HG02852 (cell line): ENCODE measurements around the gene TCF12.

Source experiments
- ATAC-seq: cut with Tn5 transposase; IDR thresholded peaks from one replicate; pipeline ENCODE4 v1.9.1; 2021; ENCODE audit warnings: mild to moderate bottlenecking, moderate library complexity; ENCODE audit not compliant: unreplicated experiment

The TCF12 gene

GRCh38 chr15:57015360-57015759, 96.9 kb downstream of the TCF12 start:
- ATAC-seq: no peak

- no peak for ATAC-seq
Observed at GRCh38 chr15:57015897-57016296, 97.5 kb downstream of the TCF12 start.

GRCh38 chr15:57017024-57017423, 98.6 kb downstream of the TCF12 start:
- ATAC-seq: no peak

- ATAC-seq: no peak
Observed at GRCh38 chr15:57018151-57018550, 99.7 kb downstream of the TCF12 start.

GRCh38 chr15:57019496-57020160, 101.2 kb downstream of the TCF12 start:
- no peak for ATAC-seq

GRCh38 chr15:57025264-57025926, 107.0 kb downstream of the TCF12 start:
- ATAC-seq: no peak

DNA sequence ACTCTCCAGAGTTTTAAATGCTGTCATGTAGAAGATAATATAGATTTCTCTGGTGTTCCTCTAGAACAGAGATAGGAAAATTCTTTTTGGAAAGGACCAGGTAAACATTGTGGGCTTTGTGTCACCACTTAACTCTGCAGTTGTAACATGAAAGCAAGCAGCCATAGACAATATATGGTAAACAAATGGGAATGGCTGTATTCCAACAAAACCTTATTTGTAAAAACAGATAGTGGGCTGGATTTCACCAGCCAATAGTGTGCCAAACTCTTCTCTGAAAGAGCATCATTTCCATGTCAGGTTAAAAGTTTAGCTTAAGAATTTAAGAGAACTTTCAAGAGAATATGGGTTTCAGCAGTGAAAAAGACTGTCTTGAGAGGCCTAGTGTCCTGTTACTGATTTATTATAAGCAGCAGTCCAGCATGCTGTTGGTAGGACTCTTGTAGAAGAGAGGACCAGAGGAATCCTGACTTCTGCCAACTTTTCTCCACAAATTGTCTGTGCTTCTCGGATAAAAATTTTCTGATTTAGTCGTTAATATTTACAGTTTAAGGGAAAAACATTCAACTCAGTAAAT, 107.7 kb downstream of the TCF12 start:
- no peak for ATAC-seq

GRCh38 chr15:57027596-57027995, 109.2 kb downstream of the TCF12 start:
- ATAC-seq: no peak

DNA sequence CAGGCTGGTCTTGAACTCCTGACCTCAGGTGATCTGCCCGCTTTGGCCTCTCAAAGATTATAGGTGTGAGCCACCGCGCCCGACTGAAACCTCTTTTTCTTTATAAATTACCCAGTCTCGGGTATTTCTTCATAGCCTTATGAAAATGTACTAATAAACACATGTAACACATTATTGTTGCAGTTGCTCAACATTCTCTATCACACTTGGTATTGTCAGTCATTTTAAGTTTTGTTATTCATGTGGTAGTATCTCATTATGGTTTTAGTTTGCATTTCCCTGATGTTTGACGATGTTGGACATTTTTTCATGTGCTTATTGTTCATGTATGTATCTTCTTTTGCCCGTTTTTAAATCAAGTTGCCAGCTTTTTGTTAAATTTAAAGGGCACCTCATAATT, 109.7 kb downstream of the TCF12 start:
- no peak for ATAC-seq

- ATAC-seq: no peak
Observed at GRCh38 chr15:57030011-57030410, 111.6 kb downstream of the TCF12 start.

GRCh38 chr15:57031082-57031481, 112.6 kb downstream of the TCF12 start:
- no peak for ATAC-seq

GRCh38 chr15:57031605-57032004, 113.2 kb downstream of the TCF12 start:
- ATAC-seq: no peak

DNA sequence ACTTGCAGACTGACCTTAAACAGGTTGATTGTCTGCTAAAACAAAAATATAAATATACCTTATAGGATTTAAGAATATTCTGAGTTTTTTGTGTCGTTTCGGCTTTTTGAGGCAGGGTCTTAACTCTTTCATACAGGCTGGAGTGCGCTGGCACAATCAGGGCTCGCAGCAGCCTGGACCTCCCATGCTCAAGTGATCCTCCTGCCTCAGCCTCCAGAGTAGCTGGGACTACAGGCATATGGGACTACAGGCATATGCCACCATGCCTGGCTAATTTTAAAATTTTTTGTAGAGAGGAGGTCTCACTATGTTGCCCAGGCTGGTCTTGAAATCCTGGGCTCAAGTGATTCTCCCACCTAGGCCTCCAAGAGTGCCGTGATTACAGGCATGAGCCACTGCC, 113.9 kb downstream of the TCF12 start:
- no peak for ATAC-seq

DNA sequence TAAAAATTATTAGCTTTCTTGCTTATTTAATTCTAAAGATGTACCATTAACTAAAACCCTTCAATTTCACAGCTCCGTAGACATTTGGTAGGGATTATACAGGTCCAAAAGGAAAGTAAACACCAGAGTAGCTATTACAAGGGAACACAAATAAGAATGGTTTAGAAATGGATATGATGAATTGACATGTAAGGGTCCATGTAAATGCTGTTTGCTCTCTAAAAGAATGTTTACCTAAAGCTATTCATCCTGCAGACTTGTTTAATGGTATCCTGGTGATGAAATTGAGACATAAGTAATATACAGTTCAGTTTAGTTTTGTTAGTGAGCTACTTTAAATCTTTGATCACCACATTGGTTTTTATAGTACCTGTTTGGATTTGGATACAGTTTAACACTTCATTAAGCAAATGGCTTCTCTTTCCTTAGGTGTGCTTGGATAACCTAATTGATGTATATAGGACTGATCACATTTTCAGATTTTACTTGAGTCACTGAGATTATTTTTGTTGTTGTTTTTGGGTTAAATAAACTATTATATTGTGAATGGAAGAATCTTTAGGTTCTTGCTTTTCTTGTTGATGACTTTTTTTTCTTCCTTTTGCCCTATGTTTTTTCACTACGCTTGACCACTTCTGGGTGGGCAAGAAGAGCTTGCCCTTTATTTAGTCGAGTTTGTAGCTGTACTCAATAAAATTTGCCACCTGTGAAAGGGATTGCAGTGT, 115.4 kb downstream of the TCF12 start:
- ATAC-seq: no peak

DNA sequence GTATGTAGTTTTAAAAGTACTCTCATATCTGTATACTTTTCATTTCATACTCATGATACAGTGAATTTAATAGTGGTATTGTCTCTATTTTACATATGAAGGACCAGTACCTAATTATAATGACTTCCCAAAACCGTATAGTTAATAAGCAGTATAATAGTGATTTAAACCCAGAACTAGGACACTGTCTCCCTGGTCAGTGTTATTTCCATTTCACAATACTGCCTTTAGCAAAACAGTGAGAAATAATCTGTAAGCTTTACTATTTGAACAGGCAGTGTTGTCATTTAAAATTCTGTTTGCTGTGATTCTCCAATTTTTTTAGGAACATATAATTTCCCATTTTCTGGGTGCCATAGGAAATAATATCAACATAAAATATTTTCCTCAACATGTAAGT, 116.2 kb downstream of the TCF12 start:
- ATAC-seq: no peak

- no peak for ATAC-seq
Observed at GRCh38 chr15:57035664-57036063, 117.2 kb downstream of the TCF12 start.

DNA sequence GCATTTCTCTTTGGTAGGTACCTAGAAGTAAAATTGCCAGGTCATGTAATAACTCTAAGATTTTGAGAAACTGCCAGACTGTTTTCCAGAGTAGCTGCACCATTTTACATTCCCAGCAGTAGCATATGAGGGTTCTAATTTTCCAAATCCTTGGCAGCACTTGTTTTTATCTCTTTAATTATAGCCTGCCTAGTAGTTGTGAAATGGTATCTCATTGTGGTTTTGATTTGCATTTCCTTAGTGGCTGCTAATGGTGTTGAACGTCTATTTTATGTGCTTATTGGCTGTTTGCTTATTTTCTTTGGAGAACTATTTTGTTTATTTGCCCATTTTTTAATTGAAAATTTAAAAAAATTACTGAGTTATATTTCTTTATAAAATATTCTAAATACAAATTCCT, 117.9 kb downstream of the TCF12 start:
- ATAC-seq: no peak

DNA sequence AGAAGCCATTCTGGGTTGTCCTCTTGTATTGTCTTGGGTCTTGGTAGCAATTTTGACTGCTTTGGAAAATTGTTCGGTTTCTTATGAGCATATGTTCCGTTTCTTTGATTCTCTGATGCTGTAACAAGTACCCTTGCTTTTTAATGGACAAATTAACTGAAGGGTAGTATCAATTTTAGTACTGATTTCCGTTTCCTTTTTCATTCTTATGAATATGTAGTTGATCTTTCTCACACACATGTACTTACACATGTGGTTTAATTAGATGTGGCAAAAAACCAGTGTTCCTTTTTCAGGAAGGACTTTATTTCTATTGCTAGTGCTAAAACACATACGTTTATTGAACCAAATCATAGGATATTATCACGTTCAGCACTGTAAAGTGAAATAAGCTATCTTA, 119.1 kb downstream of the TCF12 start:
- no peak for ATAC-seq

GRCh38 chr15:57038040-57038439, 119.6 kb downstream of the TCF12 start:
- ATAC-seq: no peak

GRCh38 chr15:57038496-57038895, 120.1 kb downstream of the TCF12 start:
- no peak for ATAC-seq

DNA sequence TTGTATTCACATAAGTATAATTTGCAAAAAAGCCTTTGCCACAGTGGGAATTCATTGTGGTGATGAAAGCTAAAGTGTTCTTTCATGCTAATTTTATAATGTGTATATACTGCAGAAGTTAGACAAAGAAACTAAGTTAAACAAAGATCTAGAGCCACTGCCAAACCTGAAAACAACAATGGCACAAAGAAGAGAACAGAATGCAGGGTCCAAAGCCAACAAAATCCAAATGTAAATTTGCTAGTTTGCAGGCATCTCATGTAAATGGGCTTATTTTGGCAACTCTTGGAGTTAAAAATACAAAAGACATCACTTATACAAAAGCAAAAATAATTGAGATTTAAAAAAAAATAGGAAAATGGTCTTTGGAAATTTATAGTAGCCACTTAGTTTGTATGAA, 123.0 kb downstream of the TCF12 start:
- ATAC-seq: no peak
